NCI-H526 (cell line): ENCODE results near the gene SKOR1.
A peak's percentile ranks its signal among the peaks of the same experiment; 100 is the strongest.

Experiments used
- DNase-seq, 2 experiments: peaks; one replicate each; lab custom pipeline; 2025; lab: John Stamatoyannopoulos, UW

SKOR1 gene

DNA sequence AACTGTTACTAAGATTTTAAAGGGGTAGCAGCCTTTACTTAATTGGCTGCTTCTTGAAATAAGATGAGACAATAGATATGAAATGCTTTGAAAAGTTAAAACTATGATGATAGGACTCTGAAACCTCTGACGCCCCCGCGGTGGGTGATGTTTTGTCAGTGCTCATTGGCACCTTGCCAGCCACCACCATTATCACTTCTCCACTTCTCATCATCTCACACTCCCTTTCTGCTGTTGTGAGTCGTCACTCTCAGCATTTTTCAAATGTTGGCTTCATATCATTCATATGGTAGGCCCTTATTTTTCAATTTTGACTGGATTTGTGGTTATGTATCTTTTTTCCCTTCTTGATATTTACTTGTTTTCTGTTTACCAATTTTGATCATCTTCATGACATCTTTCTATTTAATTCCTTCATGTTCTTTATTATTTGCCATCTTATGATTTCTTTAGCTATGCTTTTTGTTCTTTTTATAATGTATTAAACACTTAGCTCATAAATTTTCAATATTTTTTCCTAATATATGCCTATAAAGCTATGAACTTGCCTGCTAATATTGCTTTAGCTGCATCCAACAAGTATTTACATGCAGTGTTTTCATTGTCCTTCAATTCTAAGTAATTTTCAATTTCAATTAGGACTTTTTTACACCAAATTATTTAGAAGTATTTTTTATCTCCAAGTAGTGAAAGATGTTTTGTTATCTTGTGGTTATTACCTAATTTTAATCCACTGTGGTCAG, 30.3 kb upstream of the SKOR1 start:
- DNase-seq, result no peak

DNA sequence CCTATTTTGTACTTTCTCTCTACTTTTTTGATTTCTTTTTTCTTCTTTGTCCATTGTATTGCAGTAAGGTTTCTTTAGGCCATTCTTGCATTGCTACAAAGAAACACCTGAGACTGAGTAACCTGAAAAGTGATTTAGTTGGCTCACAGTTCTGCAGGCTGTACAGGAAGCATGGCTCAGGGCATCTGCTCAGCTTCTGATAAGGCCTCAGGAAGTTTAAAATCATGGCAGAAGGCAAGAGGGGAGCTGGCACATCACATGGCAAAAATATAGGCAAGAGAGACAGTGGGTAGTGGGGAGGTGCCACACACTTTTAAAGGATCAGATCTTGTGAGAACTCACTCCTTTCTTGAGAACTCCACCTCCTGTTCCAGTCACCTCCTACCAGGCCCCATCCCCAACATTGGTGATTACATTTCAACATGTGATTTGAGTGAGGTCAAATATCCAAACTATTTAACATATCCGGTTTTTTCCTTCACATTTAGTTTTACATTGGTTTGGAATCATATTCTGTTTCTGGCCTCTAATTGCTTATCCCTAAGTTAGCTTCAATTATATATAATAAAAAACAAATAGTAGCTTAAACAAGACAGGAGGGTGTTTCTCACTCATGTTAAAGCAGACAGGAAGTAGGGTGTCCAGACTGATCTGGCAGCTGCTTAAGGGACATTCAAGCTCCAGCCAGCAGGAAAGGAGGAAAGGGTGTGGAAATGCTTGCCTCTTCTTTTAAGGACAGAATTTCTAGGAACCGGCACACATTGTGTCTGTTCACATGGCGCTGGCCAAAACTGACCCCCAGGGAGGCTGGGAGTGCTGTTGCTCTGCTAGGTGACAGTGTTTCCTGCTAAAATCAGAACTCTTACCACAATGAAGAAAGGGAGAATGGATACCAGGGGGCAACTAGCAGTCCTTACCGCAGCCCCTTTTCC, 28.8 kb upstream of the SKOR1 start:
- no peak for DNase-seq

DNA sequence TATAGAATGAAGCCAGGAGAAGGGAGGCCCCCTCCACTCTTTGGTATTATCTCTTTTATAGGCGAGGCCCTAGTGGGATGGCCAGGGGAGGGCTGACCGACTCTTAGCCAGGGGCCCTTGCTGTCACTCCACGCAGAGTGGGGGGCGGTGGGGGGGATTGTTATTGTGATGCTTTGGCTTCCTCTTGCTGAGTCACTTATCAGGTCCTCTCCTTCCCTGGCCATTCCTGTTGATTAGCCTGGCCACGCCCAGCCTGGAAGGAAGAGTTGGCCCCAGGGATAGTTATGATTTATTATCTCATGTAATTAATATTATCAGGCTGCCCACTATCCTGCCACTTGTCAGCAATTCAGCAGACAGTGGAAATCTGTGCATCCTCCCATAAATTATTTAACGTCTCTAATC, 25.5 kb upstream of the SKOR1 start:
- DNase-seq, result no peak

DNA sequence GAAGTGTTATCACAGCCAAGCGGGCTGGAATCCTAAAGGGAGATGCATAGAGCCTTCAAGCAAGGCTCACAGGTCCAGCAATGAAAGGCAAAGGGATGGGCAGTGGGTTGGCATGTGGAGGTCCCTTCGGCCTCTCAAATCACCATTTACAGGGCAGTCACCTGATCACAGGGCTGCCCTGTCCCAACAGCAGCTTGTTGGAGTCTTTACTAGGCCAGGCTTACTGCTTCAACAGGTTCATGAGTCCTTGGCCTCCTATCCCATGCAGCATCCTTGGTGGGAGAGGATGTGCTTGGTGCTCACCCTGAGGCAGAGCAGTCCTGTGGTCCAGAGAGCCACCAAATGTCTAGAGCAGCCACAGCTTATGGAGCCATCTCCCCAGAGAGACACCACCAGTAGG, 24.2 kb upstream of the SKOR1 start:
- no peak for DNase-seq

DNA sequence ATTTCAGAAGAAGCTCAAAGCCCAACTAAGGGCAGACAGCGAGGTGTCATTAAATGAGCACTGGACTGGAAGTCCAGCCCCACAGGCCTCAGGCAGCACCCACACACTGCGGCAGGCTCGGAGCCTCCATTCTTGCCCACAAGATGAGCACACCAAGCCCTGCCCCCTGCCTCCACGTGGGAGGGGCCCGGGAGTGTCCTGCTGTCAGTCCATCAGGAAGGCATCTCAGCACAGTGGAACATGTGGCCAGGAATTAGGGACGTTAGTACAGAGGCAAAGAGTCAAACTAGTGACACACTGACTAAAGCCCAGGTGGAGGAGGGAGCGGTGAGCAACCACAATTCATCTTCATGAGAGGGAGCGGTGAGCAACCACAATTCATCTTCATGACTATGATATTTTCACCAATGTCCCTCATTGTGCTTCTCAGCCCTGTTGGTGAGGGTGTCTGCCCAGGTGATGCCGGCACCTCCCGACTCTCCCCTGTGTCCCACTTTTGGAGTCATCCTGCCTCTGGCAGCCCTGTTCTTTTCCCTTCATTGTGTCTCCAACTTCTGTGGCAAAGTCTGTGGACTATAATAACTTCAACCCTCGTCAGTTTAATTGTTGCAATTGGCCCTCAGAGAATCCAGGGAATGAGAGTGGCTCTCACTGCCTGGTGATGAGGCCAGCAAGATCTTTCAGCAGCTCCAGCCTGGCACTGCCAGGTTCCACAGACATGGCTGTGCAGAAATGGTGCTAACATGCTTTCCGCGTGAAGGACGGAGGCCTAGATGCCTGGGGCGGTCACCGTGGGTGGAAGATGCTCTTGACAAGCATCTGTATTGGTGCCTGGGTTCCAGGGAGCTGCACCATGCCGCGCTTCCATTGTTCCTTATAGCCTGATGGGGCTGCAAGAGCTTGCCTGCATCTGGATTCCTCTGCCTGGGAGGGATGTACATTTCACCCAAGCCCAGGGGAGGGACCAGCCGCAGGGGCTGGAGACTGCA, 23.1 kb upstream of the SKOR1 start:
- DNase-seq, result no peak

DNA sequence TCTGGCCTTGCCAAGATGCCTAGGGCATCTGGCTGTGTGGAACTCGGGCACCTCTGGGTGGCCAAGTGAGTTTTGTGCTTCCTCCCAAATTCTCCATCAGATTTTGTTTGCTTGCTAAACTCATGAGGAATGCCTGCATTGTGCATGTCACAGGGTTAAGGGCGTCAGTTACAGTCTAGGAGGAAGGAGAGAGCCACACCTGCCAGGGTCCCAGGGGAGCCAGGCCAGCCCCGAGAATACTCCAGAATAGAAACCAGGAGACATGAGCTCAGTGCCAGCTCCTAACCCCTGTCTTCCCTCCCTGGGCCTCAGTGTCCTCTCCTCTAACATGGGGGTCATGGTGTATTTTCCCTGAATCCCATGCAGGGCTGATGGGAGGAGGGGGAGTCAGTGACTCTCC, 22.0 kb upstream of the SKOR1 start:
- DNase-seq, result peak in 1 of 2 experiments; percentile 68

DNA sequence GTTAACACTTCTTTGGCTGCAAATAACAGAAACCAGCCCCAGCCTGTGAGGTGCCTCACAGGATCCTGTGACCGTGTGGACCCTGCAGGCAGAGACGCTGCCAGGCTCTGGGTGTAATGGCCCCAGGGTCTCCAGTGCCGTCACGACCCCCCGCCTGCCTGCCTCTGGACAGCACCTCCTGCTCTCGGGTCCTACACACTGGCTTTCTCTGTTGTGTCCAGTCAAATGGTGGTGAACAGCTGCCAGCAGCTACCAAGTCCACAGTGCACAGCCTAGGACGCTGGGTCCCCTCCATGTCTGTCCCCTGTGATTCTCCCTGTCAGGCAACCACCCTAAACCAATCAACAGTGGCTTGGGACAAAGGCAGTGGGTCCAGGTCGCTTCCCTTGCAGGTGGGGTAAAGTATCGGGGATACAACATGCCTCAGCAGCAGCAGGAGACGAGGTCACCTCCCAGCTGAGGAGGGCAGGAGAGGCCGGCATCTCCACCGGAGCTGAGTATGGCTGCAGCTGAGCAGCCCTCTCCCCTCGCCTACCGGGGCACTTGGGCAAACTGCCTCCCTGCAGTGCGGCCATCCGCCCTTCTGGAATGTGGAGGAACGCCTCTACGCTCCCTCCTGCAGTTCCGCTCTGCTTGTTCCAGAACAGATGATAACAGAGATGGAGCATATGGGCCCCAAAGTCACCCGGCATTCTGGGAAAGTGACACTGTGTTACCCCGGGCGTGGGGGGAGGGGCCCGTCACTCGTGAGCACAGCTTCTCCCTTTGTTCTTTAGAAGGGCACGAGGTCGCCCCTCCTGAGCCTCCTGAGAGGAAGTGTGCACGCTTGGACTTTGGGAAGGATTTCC, 21.1 kb upstream of the SKOR1 start:
- peak in 1 of 2 experiments; percentile 57 for DNase-seq

DNA sequence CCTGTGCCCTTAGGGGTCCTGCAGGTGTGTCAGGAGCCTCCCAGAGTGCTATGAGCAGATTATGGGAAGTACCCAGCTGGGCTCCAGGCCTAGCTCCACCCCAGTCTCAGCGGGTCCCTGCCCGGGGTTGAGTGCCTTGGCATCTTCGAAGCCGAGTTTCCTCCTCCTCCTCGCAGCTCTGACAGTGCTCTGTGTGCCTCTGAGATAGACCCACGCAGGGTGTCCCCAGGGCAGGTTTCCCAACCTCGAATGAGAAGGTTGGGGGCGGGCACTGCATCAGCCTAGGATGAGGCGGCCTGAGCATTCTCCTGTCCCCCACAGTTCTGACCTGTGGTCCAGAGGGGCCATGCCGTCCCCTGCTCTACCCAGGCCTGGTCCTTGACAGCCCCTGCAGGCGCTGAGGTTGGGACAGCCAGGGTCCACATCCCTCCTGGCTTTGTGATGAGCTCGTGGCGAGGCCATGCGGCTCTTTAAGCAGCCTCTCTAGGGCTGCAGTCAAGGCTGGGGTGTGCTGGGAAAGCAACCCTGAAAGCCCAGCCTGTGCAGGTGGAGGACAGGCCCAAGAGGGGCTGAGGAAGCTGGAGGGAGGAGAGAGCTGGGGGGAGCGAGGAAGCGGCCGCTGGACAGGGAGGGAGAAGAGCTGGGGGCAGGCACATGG, 20.2 kb upstream of the SKOR1 start:
- peak in 1 of 2 experiments; percentile 35 for DNase-seq

DNA sequence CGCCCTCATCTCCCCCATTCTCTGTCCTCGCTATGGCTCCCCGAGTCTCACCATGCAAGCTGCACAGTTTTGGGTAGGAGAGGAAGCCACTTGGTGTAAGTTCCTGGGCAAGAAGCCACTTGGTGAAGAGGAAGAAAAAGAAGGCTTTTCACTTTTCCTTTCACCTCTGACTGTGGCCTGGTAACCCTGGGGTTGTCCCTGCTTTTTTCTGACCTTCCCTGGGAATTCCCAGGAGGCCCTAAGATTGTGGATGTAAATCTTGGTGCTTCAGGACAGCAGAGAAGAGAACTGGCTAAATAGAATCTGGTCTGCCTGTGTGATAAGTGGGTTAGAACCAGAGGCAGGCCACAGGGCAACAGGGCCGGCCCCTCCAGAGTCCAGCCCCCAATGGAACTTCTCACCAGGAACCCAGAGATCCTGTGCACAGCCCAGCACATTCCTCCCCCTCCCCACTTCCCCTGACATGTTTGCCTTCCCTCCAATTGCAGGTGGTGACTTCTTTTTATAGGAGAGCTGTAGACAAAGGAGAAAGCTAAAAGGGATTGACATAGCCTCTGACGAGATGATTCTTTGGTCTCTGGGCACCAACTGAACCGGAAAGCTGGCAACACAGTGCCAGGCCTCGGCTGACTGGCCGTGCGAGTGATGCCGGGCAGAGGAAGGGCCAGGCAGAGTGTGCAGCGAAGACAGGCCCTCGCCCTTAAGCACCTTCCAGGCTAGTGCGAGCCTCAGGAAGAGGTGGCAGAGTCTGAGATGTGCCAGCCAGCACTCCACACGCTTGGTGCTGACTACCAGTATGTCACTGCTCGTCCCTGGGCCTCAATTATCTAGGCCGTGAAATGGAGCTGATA, 19.4 kb upstream of the SKOR1 start:
- DNase-seq, result peak in 1 of 2 experiments; percentile 48

DNA sequence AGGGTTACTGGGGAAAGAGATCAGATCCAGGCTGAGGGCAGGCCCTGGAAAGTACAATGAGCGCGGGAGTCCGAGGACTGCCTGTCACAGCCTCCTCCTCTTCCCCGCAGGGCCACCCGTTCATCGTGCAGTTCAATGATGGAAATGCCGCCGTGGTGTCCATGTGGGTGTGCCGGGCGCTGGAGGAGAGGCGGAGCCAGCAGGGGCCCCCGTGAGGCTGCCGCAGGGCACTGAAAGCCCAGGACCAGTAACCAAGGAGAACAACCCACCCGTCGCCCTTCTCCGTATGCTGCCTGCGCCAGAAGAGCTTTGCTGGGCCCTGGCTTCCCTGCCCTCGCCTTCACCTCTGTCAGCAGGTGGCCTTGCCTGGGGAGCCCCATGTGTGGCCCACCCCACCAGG, 18.8 kb upstream of the SKOR1 start:
- no peak for DNase-seq

DNA sequence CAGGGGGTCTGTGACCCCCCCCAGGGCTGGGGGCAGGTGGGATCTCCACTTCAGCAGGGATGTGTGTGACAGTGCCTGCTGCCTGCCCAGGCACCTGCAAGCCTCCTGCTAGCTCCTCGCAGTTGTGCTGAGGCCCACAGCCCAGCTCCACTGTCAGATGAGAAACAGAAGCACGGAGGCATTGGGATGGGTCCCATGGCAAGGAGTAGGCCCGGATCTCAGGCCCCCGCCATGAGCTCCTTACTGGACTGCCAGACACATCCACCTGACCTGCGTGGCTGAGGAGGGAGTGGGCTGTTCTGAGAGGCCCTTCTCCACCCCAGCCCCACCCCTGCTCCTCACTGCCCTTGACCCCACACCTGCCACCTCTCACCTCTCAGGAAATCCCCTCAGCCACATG, 18.2 kb upstream of the SKOR1 start:
- DNase-seq, result no peak

DNA sequence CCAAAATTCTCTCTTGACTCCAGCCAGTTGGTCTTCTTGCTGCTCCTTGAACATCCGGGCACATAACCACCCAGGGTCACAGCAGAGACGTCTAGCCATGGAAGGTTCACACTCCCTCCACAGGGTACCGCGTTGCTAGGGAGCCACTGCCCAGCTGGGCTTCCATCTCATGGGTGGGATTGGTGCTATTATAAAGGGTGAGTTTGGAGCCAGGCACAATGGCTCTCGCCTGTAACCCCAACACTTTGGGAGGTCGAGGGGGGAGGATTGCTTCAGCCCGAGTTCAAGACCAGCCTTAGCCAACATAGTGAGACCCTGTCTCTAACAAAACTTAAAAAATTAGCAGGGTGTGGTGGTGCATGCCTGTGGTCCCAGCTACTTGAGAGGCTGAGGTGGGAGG, 17.5 kb upstream of the SKOR1 start:
- no peak for DNase-seq

DNA sequence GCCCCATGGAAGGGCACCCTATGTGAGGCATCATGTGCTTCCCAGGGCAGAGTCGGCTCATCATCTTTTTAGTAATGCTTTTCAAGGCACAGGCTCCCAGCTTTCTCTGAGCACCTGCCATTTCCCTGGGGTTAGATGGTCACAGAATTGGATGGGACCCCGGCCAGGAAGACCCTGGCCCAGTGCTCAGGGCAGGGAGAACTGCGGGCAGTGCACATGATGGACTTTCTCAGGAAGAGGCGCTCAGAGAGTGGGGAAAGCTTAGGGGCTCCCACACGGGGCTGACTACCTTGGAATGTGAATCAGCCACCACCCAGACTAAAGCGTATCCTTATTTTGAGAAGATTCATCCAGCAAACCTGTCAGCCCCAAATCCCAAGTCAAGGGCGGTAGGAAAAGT, 16.5 kb upstream of the SKOR1 start:
- no peak for DNase-seq

DNA sequence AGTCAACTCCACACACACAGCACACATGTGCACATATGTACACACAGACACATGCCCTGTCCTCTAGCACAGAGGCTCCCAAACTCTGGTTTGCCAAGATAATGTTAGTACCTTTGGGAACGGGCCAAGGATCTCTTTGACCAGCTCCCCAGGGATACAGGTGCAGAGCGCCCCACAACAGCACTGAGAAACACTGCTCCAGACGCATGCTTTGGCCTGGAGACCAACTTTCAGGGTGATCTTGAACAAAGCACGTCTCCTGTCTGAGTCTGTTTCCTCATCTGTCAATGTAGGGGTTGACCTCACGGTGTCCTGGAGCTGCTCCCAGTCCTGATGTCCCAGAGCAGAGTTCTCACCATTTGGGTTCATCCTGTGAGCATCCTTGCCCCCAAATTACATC, 15.9 kb upstream of the SKOR1 start:
- DNase-seq, result no peak

DNA sequence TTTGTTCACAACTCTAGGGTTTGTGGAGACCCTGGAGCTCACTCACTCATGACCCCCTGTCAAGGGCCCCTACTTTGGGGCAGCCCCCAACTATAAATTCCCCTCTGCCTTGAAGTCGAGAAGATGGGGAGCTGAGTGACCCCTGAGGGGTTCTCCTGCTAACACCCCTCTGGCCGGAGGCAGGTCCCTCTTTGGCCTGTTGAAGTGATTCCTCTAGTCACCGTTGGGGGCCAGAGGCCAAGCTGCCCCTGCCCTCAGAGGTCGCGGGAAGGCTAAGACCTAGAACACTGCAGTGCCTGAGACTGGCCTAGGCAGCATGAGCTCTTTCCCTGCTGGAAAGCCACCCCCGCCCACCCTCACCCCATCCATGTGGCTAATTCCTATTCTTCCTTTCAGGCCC, 15.4 kb upstream of the SKOR1 start:
- DNase-seq, result no peak

DNA sequence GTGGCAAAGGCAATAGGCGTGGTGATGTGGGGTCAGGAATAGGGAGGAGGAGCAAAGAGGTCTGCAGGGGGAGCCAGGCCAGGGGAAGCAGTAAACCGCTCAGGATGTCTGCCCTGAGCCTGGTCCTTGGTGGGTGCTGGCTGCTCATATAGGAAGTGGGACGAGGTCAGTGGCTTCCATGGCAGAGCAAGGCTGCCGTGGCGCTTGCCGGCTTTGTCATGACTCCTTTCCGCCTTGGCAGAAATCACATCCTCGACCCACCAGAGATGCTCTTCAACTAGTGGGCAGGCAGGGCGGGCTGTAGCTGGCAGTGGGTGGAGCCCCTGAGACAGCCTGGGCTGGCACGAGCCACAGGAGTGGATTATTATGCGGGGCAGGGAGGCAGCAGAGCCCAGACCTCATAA, 13.1 kb upstream of the SKOR1 start:
- no peak for DNase-seq

DNA sequence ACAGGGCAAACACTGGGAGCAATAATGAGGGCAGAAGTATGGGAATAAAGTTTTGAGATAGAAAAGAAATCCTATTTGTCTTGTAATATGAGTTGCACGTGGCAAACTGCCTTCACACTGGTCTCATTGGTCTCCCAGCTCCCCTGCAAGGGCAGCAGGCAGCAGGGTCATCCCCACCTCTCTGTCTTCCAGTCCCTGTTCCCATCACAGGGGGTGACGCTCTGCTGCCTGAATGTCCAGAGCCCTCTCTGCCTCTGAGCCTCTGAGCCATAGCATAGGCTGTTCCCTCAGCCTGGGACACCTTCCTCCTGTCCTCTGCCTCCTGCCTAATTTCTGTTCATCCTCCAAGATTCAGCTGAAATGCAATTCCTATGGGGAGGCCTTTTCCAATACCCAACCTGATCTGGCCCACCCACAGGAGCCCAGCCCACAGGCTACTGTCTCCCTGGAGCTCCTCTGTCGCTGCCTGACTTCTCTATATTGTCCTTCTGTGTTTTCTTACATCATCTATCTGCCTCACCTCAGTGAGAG, 12.1 kb upstream of the SKOR1 start:
- DNase-seq, result no peak

DNA sequence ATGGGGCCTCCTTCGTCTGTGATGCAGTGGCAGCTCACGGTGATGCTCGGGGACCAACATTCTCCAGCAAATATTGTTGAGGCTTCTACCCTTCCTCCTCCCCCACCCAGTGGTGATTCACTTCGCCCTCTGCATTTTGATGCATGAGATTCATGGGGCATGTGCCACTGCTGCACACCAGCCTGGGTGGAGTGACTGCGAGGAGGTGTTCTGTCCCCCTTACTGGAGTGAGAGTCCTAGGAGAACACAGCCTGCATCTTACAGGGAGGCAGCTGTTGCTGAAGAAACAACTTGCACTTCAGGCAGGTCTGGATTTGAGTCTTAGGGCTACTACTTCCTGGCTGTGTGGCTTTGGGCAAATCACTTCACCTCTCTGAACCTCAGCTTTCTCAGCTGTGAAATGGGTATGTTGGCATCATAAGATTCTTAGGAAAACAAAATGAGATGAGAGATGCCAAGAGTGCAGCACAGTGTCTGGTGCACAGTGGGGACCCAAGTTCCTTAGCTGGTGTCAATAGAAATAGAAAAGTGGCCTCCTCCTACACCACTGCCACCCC, 10.2 kb upstream of the SKOR1 start:
- DNase-seq, result no peak

DNA sequence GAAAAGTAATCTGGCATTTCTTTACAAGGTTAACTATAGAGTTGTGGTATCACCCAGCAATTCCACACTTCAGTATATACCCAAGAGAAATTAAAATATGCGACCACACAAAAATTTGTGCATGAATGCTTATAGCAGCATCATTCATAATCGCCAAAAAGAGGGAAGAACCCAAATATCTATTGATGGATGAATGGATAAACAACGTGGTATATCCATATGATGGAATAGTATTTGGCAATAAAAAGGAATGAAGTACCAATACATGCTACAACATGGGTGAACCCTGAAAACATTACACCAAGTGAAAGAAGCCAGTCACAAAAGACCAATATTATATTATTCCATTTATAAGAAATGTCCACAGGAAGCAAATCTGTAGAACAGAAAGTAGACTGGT, 8.6 kb upstream of the SKOR1 start:
- no peak for DNase-seq
